ENCODE measurements around the gene VAC14. TPM values are rescaled to one million over a fixed set of nuclear protein-coding genes. Genes with fewer than 3 reads are reported as not detected.

Gene VAC14
- polyA plus RNA-seq, 2 of the 4 experiments (the other 2 are of a cell fraction) = 25.3 to 27.0 TPM

DNA sequence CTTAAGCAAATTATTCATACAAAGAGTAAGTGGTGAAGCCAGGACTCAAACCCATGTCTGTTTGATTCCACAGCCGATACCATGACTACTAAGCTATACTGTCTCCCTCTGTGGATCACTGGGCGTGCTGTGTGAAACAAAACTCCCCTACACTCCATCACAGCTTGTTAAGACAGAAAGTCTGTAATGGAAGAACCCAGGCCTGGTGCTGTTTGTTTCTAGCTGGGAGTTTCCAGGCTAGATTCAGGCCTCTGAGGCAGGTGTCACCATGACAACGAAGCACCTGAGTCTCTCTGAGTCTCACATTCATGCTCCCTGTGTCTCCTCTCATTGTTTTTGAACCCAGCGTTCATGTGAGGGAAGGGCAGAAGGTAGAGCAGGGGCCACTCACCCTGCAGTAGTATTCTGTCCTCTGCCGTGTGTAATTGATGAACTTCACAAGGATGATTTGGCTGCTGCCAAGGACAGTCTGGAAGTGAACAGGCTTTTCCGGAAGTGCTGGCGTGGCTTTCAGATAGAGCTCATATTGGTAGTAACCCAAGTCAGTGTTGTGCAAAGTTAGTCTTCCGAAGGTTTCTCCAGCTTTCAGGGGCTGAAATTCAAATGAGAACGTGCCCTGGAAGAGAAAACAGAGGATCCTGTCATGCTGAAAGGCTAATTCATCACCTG is 8.6 kb upstream of the VAC14 start:
- 32% methylated on average over 9 of the region's 9 CpGs for WGBS (ENCODE audit: missing lambda C conversion rate)
- no peak for ATAC-seq
- no peak for DNase-seq (ENCODE audit: low read depth in 1 of 2, low spot score in 1 of 2)
- ChIA-PET CTCF (interaction anchor here (1.1 kb wide), 1 partner anchor 489 kb away, joined by 3 read pairs; no protein-coding TSS in a partner anchor), POLR2A (no interaction called here)
- no peak overlapping the region for H3K27ac ChIP-seq
- no peaks in the 10 kb centered on the region; the same call in 2 of the 3 replicates for H3K9me3 ChIP-seq
- H3K4me1 ChIP-seq = no peaks in the 10 kb centered on the region
- TF ChIP-seq HOXA7 (CRISPR knock-in tag; IDR thresholded peaks at IDR 0.05) (no peak), E2F6 (IDR thresholded peaks at IDR 0.05; ENCODE audit: borderline replicate concordance, low read depth) (no peak), FOSL2 (IDR thresholded peaks at IDR 0.05) (no peak), FOSL2 (CRISPR knock-in tag; IDR thresholded peaks at IDR 0.05) (no peak), ZNF302 (CRISPR knock-in tag; IDR thresholded peaks at IDR 0.05) (no peak), RAD21 (conservative IDR thresholded peaks at IDR 0.05 in 1 of 2, IDR thresholded peaks at IDR 0.05 in 1 of 2) (no peak), RFX5 (IDR thresholded peaks at IDR 0.05) (no peak), CEBPB (IDR thresholded peaks at IDR 0.05) (no peak), HOXB13 (CRISPR knock-in tag; IDR thresholded peaks at IDR 0.05; ENCODE audit: low read depth) (no peak), KDM1A (IDR thresholded peaks at IDR 0.05; ENCODE audit: low read depth) (no peak), TFCP2L1 (CRISPR knock-in tag; IDR thresholded peaks at IDR 0.05) (no peak), MAFK (IDR thresholded peaks at IDR 0.05; ENCODE audit: partially characterized antibody) (no peak), HOXB5 (CRISPR knock-in tag; IDR thresholded peaks at IDR 0.05) (no peak), RARB (CRISPR knock-in tag; IDR thresholded peaks at IDR 0.05) (no peak), JUN (IDR thresholded peaks at IDR 0.05) (no peak), SMC3 (IDR thresholded peaks at IDR 0.05) (no peak)
- TF ChIP-seq, protein P1, sequence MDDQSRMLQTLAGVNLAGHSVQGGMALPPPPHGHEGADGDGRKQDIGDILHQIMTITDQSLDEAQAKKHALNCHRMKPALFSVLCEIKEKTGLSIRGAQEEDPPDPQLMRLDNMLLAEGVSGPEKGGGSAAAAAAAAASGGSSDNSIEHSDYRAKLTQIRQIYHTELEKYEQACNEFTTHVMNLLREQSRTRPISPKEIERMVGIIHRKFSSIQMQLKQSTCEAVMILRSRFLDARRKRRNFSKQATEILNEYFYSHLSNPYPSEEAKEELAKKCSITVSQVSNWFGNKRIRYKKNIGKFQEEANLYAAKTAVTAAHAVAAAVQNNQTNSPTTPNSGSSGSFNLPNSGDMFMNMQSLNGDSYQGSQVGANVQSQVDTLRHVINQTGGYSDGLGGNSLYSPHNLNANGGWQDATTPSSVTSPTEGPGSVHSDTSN (IDR thresholded peaks at IDR 0.05) = no peak
- TF ChIP-seq, protein P2, sequence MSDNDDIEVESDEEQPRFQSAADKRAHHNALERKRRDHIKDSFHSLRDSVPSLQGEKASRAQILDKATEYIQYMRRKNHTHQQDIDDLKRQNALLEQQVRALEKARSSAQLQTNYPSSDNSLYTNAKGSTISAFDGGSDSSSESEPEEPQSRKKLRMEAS (IDR thresholded peaks at IDR 0.05) = no peak
- TF ChIP-seq, protein P3, sequence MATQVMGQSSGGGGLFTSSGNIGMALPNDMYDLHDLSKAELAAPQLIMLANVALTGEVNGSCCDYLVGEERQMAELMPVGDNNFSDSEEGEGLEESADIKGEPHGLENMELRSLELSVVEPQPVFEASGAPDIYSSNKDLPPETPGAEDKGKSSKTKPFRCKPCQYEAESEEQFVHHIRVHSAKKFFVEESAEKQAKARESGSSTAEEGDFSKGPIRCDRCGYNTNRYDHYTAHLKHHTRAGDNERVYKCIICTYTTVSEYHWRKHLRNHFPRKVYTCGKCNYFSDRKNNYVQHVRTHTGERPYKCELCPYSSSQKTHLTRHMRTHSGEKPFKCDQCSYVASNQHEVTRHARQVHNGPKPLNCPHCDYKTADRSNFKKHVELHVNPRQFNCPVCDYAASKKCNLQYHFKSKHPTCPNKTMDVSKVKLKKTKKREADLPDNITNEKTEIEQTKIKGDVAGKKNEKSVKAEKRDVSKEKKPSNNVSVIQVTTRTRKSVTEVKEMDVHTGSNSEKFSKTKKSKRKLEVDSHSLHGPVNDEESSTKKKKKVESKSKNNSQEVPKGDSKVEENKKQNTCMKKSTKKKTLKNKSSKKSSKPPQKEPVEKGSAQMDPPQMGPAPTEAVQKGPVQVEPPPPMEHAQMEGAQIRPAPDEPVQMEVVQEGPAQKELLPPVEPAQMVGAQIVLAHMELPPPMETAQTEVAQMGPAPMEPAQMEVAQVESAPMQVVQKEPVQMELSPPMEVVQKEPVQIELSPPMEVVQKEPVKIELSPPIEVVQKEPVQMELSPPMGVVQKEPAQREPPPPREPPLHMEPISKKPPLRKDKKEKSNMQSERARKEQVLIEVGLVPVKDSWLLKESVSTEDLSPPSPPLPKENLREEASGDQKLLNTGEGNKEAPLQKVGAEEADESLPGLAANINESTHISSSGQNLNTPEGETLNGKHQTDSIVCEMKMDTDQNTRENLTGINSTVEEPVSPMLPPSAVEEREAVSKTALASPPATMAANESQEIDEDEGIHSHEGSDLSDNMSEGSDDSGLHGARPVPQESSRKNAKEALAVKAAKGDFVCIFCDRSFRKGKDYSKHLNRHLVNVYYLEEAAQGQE (IDR thresholded peaks at IDR 0.05) = no peak
- no peak for FAIRE-seq
- no peak overlapping the region for H3K4me2 ChIP-seq
- no peak overlapping the region for H3K4me3 ChIP-seq

GRCh38 chr16:70808371-70808770 is 7.4 kb upstream of the VAC14 start:
- CTCF ChIA-PET = interaction anchor here (0.9 kb wide), 1 partner anchor 462 kb away, joined by 3 read pairs; no protein-coding TSS in a partner anchor
- DNase-seq (ENCODE audit: low read depth in 1 of 2, low spot score in 1 of 2) (no peak), ATAC-seq (peak; percentile 60 to 79; a peak in 5 of 6 replicates), FAIRE-seq (no peak)
- no peak overlapping the region for H3K27ac ChIP-seq
- H3K9me3 ChIP-seq = no peaks in the 10 kb centered on the region; the same call in 1 of the 3 replicates
- H3K4me2 ChIP-seq = no peak overlapping the region
- H3K4me3 ChIP-seq = no peak overlapping the region
- no peaks in the 10 kb centered on the region for H3K4me1 ChIP-seq
- POLR2A ChIA-PET = interaction anchor here (0.6 kb wide), 1 partner anchor 379 kb away, joined by 5 read pairs; no protein-coding TSS in a partner anchor
- 0 out of 5 replicates have a peak, but pooled peaks of 1 of the 2 experiments have one; percentile 8 for TF ChIP-seq RAD21 (conservative IDR thresholded peaks at IDR 0.05 in 1 of 2, IDR thresholded peaks at IDR 0.05 in 1 of 2)
- TF ChIP-seq, protein P2 (IDR thresholded peaks at IDR 0.05) = no peak

Data from A549 (cell line).